Measurements from ENCODE around the gene SGK1. TPM values are rescaled to one million over a fixed set of nuclear protein-coding genes. Genes with fewer than 3 reads are reported as not detected.

The SGK1 gene
- total RNA-seq, 2 donors from 2014 or later: 9.7 to 13.0 TPM

DNA sequence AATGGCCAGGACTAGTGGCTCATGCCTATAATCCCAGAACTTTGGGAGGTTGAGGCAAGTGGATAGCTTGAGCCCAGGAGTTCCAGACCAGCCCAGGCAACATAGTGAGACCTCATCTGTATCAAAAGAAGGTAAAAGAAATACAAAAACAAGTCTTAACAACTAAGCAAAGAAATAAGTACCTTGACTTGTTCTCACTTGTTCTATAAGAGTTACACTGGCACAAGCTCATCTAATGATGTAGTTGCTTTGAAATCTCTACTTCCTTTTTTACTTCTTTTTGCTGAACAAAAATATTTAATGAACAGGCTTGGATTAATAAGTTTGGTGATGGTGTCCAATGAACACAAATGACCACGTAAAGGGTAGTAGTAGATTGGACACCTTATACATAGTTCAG lies 72.2 kb downstream of the SGK1 start:
- no peaks in the 10 kb centered on the region for H3K4me1 ChIP-seq (ENCODE audit: control insufficient read depth, insufficient read depth, low read length)
- no peaks in the 10 kb centered on the region for H3K4me1 Mint-ChIP-seq
- H3K27ac Mint-ChIP-seq: no peak overlapping the region
- no peaks in the 10 kb centered on the region for H3K36me3 ChIP-seq (ENCODE audit: control insufficient read depth, insufficient read depth, low read length)
- no peak overlapping the region for H3K9ac ChIP-seq (ENCODE audit: extremely low read depth, low read length, poor library complexity, severe bottlenecking)
- TF ChIP-seq CTCF (conservative IDR thresholded peaks at IDR 0.05): no peak
- H3K36me3 Mint-ChIP-seq (ENCODE audit: low read depth): no peaks in the 10 kb centered on the region
- H3K9me3 Mint-ChIP-seq: peaks cover 3% of the 10 kb centered on the region
- WGBS, 2 experiments (ENCODE audit: insufficient coverage in 1 of 2, insufficient read length in 1 of 2): 100% methylated on average over 1 of the region's 1 CpG; no CpG with 5 or more reads in 1 of the 2 experiments
- no peak overlapping the region for H3K4me3 ChIP-seq (ENCODE audit: low read length)
- H3K4me3 Mint-ChIP-seq: no peak overlapping the region
- no peaks in the 10 kb centered on the region for H3K27me3 ChIP-seq (ENCODE audit: control insufficient read depth, insufficient read depth, low read length, poor library complexity, severe bottlenecking)
- H3K27me3 Mint-ChIP-seq (ENCODE audit: insufficient read depth): no peaks in the 10 kb centered on the region
- no peak for DNase-seq
- no peak overlapping the region for H3K27ac ChIP-seq (ENCODE audit: low read depth, low read length)
- H3K9me3 ChIP-seq (ENCODE audit: control insufficient read depth, low read length): no peaks in the 10 kb centered on the region

- DNase-seq: no peak
- H3K4me3 ChIP-seq (ENCODE audit: low read length): no peak overlapping the region
- WGBS, 2 experiments (ENCODE audit: insufficient coverage in 1 of 2, insufficient read length in 1 of 2): 86 to 100% methylated on average over 1 to 2 of the region's 2 CpGs
- H3K27ac ChIP-seq (ENCODE audit: low read depth, low read length): no peak overlapping the region
- no peak for TF ChIP-seq CTCF (conservative IDR thresholded peaks at IDR 0.05)
- H3K27me3 ChIP-seq (ENCODE audit: control insufficient read depth, insufficient read depth, low read length, poor library complexity, severe bottlenecking): no peaks in the 10 kb centered on the region
- no peaks in the 10 kb centered on the region for H3K4me1 ChIP-seq (ENCODE audit: control insufficient read depth, insufficient read depth, low read length)
- no peaks in the 10 kb centered on the region for H3K9me3 ChIP-seq (ENCODE audit: control insufficient read depth, low read length)
- Mint-ChIP-seq H3K9me3 (peaks cover 3% of the 10 kb centered on the region), H3K27ac (no peak overlapping the region), H3K4me3 (no peak overlapping the region), H3K27me3 (ENCODE audit: insufficient read depth) (no peaks in the 10 kb centered on the region), H3K36me3 (ENCODE audit: low read depth) (no peaks in the 10 kb centered on the region), H3K4me1 (no peaks in the 10 kb centered on the region)
- no peaks in the 10 kb centered on the region for H3K36me3 ChIP-seq (ENCODE audit: control insufficient read depth, insufficient read depth, low read length)
- H3K9ac ChIP-seq (ENCODE audit: extremely low read depth, low read length, poor library complexity, severe bottlenecking): no peak overlapping the region
Measured at GRCh38 chr6:134245041-134245440, 72.9 kb downstream of the SGK1 start.

- Mint-ChIP-seq H3K27me3 (ENCODE audit: insufficient read depth) (no peaks in the 10 kb centered on the region), H3K27ac (no peak overlapping the region), H3K9me3 (peaks cover 3% of the 10 kb centered on the region), H3K4me3 (no peak overlapping the region), H3K4me1 (no peaks in the 10 kb centered on the region), H3K36me3 (ENCODE audit: low read depth) (no peaks in the 10 kb centered on the region)
- 89 to 97% methylated on average over 7 to 9 of the region's 9 CpGs for WGBS, 2 experiments (ENCODE audit: insufficient coverage in 1 of 2, insufficient read length in 1 of 2)
- no peak overlapping the region for H3K9ac ChIP-seq (ENCODE audit: extremely low read depth, low read length, poor library complexity, severe bottlenecking)
- TF ChIP-seq CTCF (conservative IDR thresholded peaks at IDR 0.05): no peak
- H3K36me3 ChIP-seq (ENCODE audit: control insufficient read depth, insufficient read depth, low read length): no peaks in the 10 kb centered on the region
- no peak overlapping the region for H3K4me3 ChIP-seq (ENCODE audit: low read length)
- no peak overlapping the region for H3K27ac ChIP-seq (ENCODE audit: low read depth, low read length)
- H3K9me3 ChIP-seq (ENCODE audit: control insufficient read depth, low read length): no peaks in the 10 kb centered on the region
- no peaks in the 10 kb centered on the region for H3K27me3 ChIP-seq (ENCODE audit: control insufficient read depth, insufficient read depth, low read length, poor library complexity, severe bottlenecking)
- no peak for DNase-seq
- no peaks in the 10 kb centered on the region for H3K4me1 ChIP-seq (ENCODE audit: control insufficient read depth, insufficient read depth, low read length)
Measured at GRCh38 chr6:134240665-134241431, 77.1 kb downstream of the SGK1 start.

Data from endodermal cell (in vitro differentiated cells).